Measurements from ENCODE around the gene FOXJ1. TPM values are rescaled to one million over a fixed set of nuclear protein-coding genes. Genes with fewer than 3 reads are reported as not detected.

FOXJ1 gene
- total and polyA plus RNA-seq, 8 donors: 0.12 to 6.7 (median 1.3) TPM; not detected in 3

DNA sequence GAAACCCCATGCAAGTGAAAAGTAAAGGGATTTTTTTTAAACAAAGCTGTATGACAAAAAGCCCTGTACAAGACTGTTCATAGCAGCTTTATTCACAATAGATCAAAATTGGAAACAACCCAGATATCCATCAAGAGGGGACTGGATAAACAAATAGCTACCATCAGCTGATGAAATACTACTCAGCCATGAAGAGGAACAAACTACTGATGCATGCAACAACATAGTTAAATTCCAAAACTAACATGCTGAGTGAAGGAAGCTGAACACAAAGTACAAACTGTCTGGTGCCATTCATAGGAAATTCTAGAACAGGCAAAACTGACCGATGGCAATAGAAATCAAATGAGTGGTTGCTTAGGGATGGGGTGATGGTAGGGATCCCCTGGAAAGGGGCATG is 15.1 kb downstream of the FOXJ1 start:
- DNase-seq: no peak
- Histone ChIP-seq H3K27ac (no peak overlapping the region), H3K27me3 (peaks cover 0 to 7% (median 0%) of the 10 kb centered on the region in 3 donors), H3K9me3 (no peaks in the 10 kb centered on the region), H3K4me3 (no peak overlapping the region), H3K4me1 (peaks cover 10 to 12% (median 10%) of the 10 kb centered on the region in 4 donors), H3K36me3 (no peaks in the 10 kb centered on the region)
- TF ChIP-seq POLR2AphosphoS5 (IDR thresholded peaks at IDR 0.05): no peak
- no peak for TF ChIP-seq CTCF (IDR thresholded peaks at IDR 0.05)
- WGBS, 5 donors: 90 to 100% (median 94%) methylated on average over 1 of the region's 1 CpG
- intact Hi-C loops (cut with DNase I; ENCODE audit: low total_unique reads): loop anchor here (10.0 kb wide), 1 partner anchor 59 kb away; no protein-coding TSS in a partner anchor

DNA sequence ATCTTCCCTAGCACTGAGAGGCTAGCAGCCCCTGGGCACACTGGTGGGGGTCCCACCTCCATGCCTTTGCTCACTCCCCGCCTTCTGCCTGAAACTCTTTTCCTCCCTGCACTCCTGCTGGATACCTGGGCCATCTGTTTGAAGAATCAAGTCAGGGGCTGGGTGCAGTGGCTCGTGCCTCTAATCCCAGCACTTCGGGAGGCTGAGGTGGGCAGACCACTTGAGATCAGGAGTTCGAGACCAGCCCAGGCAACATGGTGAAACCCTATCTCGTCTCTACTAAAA is 15.7 kb downstream of the FOXJ1 start:
- H3K4me3 ChIP-seq: no peak overlapping the region
- no peaks in the 10 kb centered on the region for H3K9me3 ChIP-seq
- no peak overlapping the region for H3K27ac ChIP-seq
- 80 to 95% (median 88%) methylated on average over 5 of the region's 5 CpGs for WGBS, 5 donors
- H3K36me3 ChIP-seq: no peaks in the 10 kb centered on the region
- DNase-seq: no peak
- intact Hi-C loops (cut with DNase I; ENCODE audit: low total_unique reads): loop anchor here (10.0 kb wide), 1 partner anchor 59 kb away; no protein-coding TSS in a partner anchor
- TF ChIP-seq CTCF (IDR thresholded peaks at IDR 0.05): no peak
- TF ChIP-seq POLR2AphosphoS5 (IDR thresholded peaks at IDR 0.05): no peak
- TF ChIP-seq POLR2A (IDR thresholded peaks at IDR 0.05): no peak
- no peak for TF ChIP-seq EP300 (IDR thresholded peaks at IDR 0.05)
- peaks cover 10 to 12% (median 10%) of the 10 kb centered on the region in 4 donors for H3K4me1 ChIP-seq
- peaks cover 0 to 1% (median 0%) of the 10 kb centered on the region in 3 donors for H3K27me3 ChIP-seq

GRCh38 chr17:76124582-76125390 is 16.3 kb downstream of the FOXJ1 start:
- no peaks in the 10 kb centered on the region for H3K27me3 ChIP-seq
- H3K9me3 ChIP-seq: no peaks in the 10 kb centered on the region
- peaks cover 10 to 12% (median 10%) of the 10 kb centered on the region in 4 donors for H3K4me1 ChIP-seq
- H3K27ac ChIP-seq: no peak overlapping the region
- H3K4me3 ChIP-seq: no peak overlapping the region
- no peak for DNase-seq
- 85 to 90% (median 88%) methylated on average over 20 to 22 of the region's 22 CpGs for WGBS, 5 donors
- intact Hi-C loops (cut with DNase I; ENCODE audit: low total_unique reads): loop anchor here (5.0 to 10.0 kb wide), 2 partner anchors 60 to 153 kb away; no protein-coding TSS in a partner anchor
- no peaks in the 10 kb centered on the region for H3K36me3 ChIP-seq
- TF ChIP-seq CTCF (IDR thresholded peaks at IDR 0.05): no peak
- no peak for TF ChIP-seq EP300 (IDR thresholded peaks at IDR 0.05)
- no peak for TF ChIP-seq POLR2A (IDR thresholded peaks at IDR 0.05)
- TF ChIP-seq POLR2AphosphoS5 (IDR thresholded peaks at IDR 0.05): no peak

DNA sequence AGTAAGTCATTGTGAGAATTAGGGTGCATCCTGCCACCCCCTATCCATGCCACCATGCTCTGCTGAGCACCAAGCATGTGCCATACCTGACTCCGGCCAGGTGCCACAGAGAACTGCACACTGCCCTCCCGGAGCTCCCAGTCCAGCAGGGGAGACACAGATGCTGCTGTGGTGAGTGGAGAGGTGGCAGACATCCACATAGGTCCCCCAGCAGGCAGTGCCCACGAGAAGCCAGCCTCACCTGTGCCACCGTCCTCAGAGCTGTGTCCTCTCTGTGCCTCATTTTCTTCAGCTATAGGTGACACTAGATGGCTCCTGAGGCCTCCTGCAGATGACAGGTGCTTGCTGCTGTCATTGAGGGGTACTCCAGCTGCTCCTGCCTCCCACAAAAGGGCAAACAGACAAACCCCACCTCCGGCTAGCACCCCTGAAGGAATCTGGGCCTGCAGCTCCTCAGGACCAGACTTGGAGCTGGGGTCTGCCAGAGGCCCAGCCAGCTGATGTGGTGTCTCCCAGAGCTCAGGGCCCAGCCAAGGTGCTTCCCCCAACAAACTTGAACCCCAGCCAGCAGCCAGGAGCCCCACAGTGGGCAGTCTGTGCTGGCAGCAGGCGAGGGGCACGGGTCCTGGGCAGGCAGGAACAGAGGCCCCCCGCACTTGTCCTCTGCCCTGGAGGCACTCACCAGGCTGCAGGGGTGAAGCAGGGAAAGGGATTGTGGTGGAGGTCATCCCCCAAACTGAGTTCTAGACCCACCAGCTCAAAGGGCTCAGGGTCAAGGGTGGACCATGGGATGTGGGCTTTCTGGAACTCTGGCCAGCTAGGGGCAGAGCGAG is 17.1 kb downstream of the FOXJ1 start:
- TF ChIP-seq POLR2A (IDR thresholded peaks at IDR 0.05): no peak
- TF ChIP-seq CTCF (IDR thresholded peaks at IDR 0.05): no peak
- TF ChIP-seq POLR2AphosphoS5 (IDR thresholded peaks at IDR 0.05): no peak
- TF ChIP-seq EP300 (IDR thresholded peaks at IDR 0.05): no peak
- Histone ChIP-seq H3K27me3 (no peaks in the 10 kb centered on the region), H3K27ac (no peak overlapping the region), H3K4me3 (no peak overlapping the region), H3K9me3 (no peaks in the 10 kb centered on the region), H3K4me1 (peaks cover 10 to 12% (median 10%) of the 10 kb centered on the region in 4 donors), H3K36me3 (no peaks in the 10 kb centered on the region)
- intact Hi-C loops (cut with DNase I; ENCODE audit: low total_unique reads): loop anchor here (5.0 to 10.0 kb wide), 2 partner anchors 61 to 153 kb away; no protein-coding TSS in a partner anchor
- no peak for DNase-seq
- WGBS, 5 donors: 59 to 77% (median 65%) methylated on average over 7 to 9 of the region's 9 CpGs
